GM21529 (cell line): ENCODE data around the gene SSH2.
A peak's percentile ranks its signal among the peaks of the same experiment; 100 is the strongest.

Experiments used
- ATAC-seq: cut with Tn5 transposase; IDR thresholded peaks from one replicate; pipeline ENCODE4 v1.9.1; 2021; ENCODE audit not compliant: unreplicated experiment

Gene SSH2

DNA sequence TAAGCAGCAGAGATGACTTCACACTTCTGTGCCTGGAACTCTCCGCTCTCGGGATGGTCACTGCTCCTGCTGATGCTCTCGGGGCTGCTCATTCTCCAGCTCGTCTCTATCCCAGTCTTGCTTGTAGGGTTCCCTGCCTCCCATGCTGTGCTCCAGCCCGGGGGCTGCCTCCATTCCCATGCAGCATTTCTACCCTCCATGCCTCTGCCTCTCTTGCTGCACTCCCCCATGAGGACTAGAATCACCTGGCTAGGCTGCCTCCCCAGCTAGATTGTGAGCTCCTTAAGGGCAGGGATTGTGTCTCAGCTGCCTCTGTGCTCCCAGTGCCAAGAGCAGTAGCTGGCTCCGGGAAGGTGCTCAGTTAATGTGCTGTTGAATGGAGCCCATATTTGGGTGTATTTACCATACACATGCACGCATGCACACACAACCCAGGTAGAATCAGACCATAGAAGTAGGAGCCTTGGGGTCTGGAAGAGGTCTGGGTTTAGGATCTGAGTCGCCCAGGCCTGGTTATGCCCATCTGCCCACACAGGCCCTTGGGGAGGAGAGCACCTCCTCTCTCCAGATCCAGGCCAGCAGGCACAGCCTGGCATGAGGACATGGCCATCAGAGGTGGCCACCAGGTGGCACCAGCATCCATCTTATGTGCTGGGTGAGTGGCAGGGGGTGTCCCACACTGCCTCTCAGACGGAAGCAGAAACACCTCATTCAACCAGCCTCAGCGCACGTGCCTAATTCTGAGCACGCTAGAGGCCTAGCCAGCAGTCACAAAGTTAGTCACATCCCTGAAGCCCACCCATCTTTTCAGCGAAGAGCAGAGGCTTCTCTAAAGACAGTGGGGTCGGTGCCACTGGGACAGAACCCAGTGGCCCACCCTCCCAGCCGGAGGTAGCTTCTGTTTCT is 349.9 kb downstream of the SSH2 start:
- peak; percentile 84 for ATAC-seq

DNA sequence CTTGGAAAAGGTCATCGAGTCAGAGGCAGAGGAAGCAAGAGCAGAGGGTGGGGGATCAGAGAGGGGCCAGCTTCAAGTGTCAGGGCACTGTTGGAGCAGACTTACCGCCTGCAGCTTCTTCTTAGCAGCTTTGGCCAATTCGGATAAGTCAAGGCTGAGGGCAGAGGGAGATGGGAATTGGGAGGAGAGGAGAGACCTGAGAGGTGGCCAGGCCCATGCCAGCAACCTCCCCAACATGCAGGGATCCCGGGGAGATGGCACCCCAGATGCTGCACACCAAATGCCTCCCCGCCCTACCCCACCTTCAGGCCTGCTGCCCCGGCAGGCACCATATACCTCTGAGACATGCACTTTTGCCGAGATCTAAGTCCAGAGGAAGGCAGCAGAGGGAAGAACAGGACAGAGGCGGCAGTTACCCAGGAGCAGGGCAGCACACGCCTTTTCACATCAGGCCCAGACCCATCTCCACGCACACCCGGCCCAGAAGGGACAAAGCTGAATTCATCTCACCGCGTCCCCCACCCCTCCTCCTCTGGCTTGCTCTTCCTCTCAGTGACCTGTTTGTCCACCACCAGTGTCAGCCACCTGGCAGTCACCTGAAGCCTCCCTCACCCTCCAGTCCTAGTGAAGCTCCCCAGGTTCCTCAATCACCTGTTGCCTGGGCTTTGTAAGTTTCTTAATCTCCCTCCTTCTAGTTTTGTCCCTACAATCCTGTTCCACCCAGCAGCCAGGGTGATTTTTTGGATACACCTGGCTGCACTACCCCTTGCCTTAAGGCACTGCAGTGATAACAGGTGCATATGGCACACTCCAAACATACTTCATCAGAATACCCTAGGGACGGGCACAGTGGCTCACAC is 351.2 kb downstream of the SSH2 start:
- ATAC-seq, result no peak

- no peak for ATAC-seq
These were observed 352.4 kb downstream of the SSH2 start for GRCh38 chr17:29577385-29578211.

DNA sequence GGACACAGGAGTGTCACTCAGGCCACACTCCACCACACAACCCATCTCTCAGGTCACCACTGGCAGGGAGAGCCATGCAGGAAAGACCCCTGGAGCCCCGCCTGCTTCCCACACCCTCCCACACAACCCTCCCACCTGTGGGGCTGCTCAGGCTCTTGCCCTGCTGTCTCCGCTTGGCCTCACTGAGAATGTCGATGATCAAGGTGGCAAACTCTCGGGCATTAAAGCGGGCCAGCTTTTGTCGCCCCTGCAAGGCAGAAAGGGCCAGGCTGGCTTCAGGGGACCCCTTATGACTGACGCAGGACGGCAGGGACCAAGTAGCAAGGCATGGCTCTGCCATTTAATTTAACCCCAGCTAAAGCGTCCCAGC is 353.0 kb downstream of the SSH2 start:
- no peak for ATAC-seq

GRCh38 chr17:29576214-29577000 is 353.6 kb downstream of the SSH2 start:
- ATAC-seq, result no peak
